Measurements from ENCODE around the gene ARRDC4. TPM values are rescaled to one million over a fixed set of nuclear protein-coding genes. Genes with fewer than 3 reads are reported as not detected.

ARRDC4 gene
- polyA plus RNA-seq, 6 donors from 2014 or later = 1.7 to 16.4 (median 4.3) TPM

- no peak for ATAC-seq (ENCODE audit: low read depth in 2 of 2)
- Mint-ChIP-seq H3K9me3 (peaks cover 0 to under 1% (median 0%) of the 10 kb centered on the region in 7 donors), H3K27ac (no peak overlapping the region), H3K27me3 (no peaks in the 10 kb centered on the region), H3K36me3 (peaks cover 0 to 4% of the 10 kb centered on the region in 2 donors), H3K4me3 (no peak overlapping the region), H3K4me1 (peaks cover 7 to 9% (median 7%) of the 10 kb centered on the region in 3 donors)
- no peak for DNase-seq
Measured at GRCh38 chr15:97993310-97993738, 32.8 kb downstream of the ARRDC4 start.

- Mint-ChIP-seq H3K4me3 (no peak overlapping the region), H3K4me1 (peaks cover 7 to 9% (median 7%) of the 10 kb centered on the region in 3 donors), H3K27ac (no peak overlapping the region), H3K27me3 (no peaks in the 10 kb centered on the region), H3K36me3 (peaks cover 0 to 4% of the 10 kb centered on the region in 2 donors), H3K9me3 (no peaks in the 10 kb centered on the region)
- DNase-seq (no peak), ATAC-seq (ENCODE audit: low read depth in 2 of 2) (no peak)
Measured at GRCh38 chr15:97994236-97994635, 33.7 kb downstream of the ARRDC4 start.

GRCh38 chr15:97995192-97995591 is 34.7 kb downstream of the ARRDC4 start:
- H3K4me1 Mint-ChIP-seq = peaks cover 7 to 9% (median 7%) of the 10 kb centered on the region in 3 donors
- DNase-seq (no peak), ATAC-seq (ENCODE audit: low read depth in 2 of 2) (no peak)
- no peaks in the 10 kb centered on the region for H3K27me3 Mint-ChIP-seq
- no peak overlapping the region for H3K27ac Mint-ChIP-seq
- no peaks in the 10 kb centered on the region for H3K9me3 Mint-ChIP-seq
- no peak overlapping the region for H3K4me3 Mint-ChIP-seq
- H3K36me3 Mint-ChIP-seq = peaks cover 0 to 4% of the 10 kb centered on the region in 2 donors

- Mint-ChIP-seq H3K36me3 (no peaks in the 10 kb centered on the region), H3K4me1 (peaks cover 7 to 9% (median 7%) of the 10 kb centered on the region in 3 donors), H3K4me3 (no peak overlapping the region), H3K27me3 (no peaks in the 10 kb centered on the region), H3K27ac (peak overlapping the region in 3 of 6 donors; percentile 0 to 52 (median 3)), H3K9me3 (no peaks in the 10 kb centered on the region)
- no peak for ATAC-seq (ENCODE audit: low read depth in 2 of 2)
- peak; percentile 3 for DNase-seq
Measured at GRCh38 chr15:97995881-97996603, 35.5 kb downstream of the ARRDC4 start.

GRCh38 chr15:97998307-97999071 is 38.0 kb downstream of the ARRDC4 start:
- peaks cover 7 to 9% (median 7%) of the 10 kb centered on the region in 3 donors for H3K4me1 Mint-ChIP-seq
- H3K9me3 Mint-ChIP-seq = no peaks in the 10 kb centered on the region
- no peak overlapping the region for H3K27ac Mint-ChIP-seq
- no peaks in the 10 kb centered on the region for H3K27me3 Mint-ChIP-seq
- ATAC-seq (ENCODE audit: low read depth in 2 of 2) (no peak), DNase-seq (no peak)
- H3K36me3 Mint-ChIP-seq = no peaks in the 10 kb centered on the region
- H3K4me3 Mint-ChIP-seq = no peak overlapping the region

- no peak for ATAC-seq (ENCODE audit: low read depth in 2 of 2)
Measured at GRCh38 chr15:98000249-98001203, 40.0 kb downstream of the ARRDC4 start.

GRCh38 chr15:98001663-98002194 is 41.2 kb downstream of the ARRDC4 start:
- no peak for DNase-seq
- Mint-ChIP-seq H3K27me3 (no peaks in the 10 kb centered on the region), H3K9me3 (no peaks in the 10 kb centered on the region), H3K36me3 (no peaks in the 10 kb centered on the region), H3K27ac (no peak overlapping the region), H3K4me3 (no peak overlapping the region), H3K4me1 (no peaks in the 10 kb centered on the region)
- ATAC-seq (ENCODE audit: low read depth in 2 of 2) = no peak

More at GRCh38 chr15:98000249-98001203, 40.0 kb downstream of the ARRDC4 start:
- Mint-ChIP-seq H3K36me3 (no peaks in the 10 kb centered on the region), H3K9me3 (no peaks in the 10 kb centered on the region), H3K27ac (no peak overlapping the region), H3K4me1 (peaks cover 7% of the 10 kb centered on the region in 3 donors), H3K27me3 (no peaks in the 10 kb centered on the region), H3K4me3 (no peak overlapping the region)
- no peak for DNase-seq

GRCh38 chr15:98002419-98002818 is 41.9 kb downstream of the ARRDC4 start:
- Mint-ChIP-seq H3K27me3 (no peaks in the 10 kb centered on the region), H3K9me3 (no peaks in the 10 kb centered on the region), H3K4me3 (no peak overlapping the region), H3K27ac (no peak overlapping the region), H3K36me3 (no peaks in the 10 kb centered on the region), H3K4me1 (no peaks in the 10 kb centered on the region)
- DNase-seq (no peak), ATAC-seq (ENCODE audit: low read depth in 2 of 2) (no peak)

GRCh38 chr15:98002866-98003265 is 42.4 kb downstream of the ARRDC4 start:
- Mint-ChIP-seq H3K36me3 (no peaks in the 10 kb centered on the region), H3K9me3 (no peaks in the 10 kb centered on the region), H3K4me3 (no peak overlapping the region), H3K27ac (no peak overlapping the region), H3K27me3 (no peaks in the 10 kb centered on the region), H3K4me1 (no peaks in the 10 kb centered on the region)
- DNase-seq = no peak
- ATAC-seq (ENCODE audit: low read depth in 2 of 2) = no peak

- H3K4me1 Mint-ChIP-seq = no peaks in the 10 kb centered on the region
- DNase-seq = no peak
- no peaks in the 10 kb centered on the region for H3K9me3 Mint-ChIP-seq
- no peak for ATAC-seq (ENCODE audit: low read depth in 2 of 2)
- no peaks in the 10 kb centered on the region for H3K36me3 Mint-ChIP-seq
- no peaks in the 10 kb centered on the region for H3K27me3 Mint-ChIP-seq
- no peak overlapping the region for H3K4me3 Mint-ChIP-seq
- H3K27ac Mint-ChIP-seq = no peak overlapping the region
Measured at GRCh38 chr15:98003518-98003917, 43.0 kb downstream of the ARRDC4 start.

- H3K27me3 Mint-ChIP-seq = no peaks in the 10 kb centered on the region
- no peak for ATAC-seq (ENCODE audit: low read depth in 2 of 2)
- DNase-seq = no peak
- no peaks in the 10 kb centered on the region for H3K4me1 Mint-ChIP-seq
- no peak overlapping the region for H3K27ac Mint-ChIP-seq
- H3K9me3 Mint-ChIP-seq = no peaks in the 10 kb centered on the region
- no peak overlapping the region for H3K4me3 Mint-ChIP-seq
- H3K36me3 Mint-ChIP-seq = no peaks in the 10 kb centered on the region
Measured at GRCh38 chr15:98003996-98004395, 43.5 kb downstream of the ARRDC4 start.

GRCh38 chr15:98005659-98006058 is 45.2 kb downstream of the ARRDC4 start:
- H3K27me3 Mint-ChIP-seq = peaks cover 0 to 8% (median 2%) of the 10 kb centered on the region in 3 donors
- ATAC-seq (ENCODE audit: low read depth in 2 of 2) (no peak), DNase-seq (no peak)
- H3K27ac Mint-ChIP-seq = no peak overlapping the region
- H3K4me1 Mint-ChIP-seq = peaks cover 0 to 6% (median 0%) of the 10 kb centered on the region in 3 donors
- no peak overlapping the region for H3K4me3 Mint-ChIP-seq
- H3K9me3 Mint-ChIP-seq = no peaks in the 10 kb centered on the region
- H3K36me3 Mint-ChIP-seq = no peaks in the 10 kb centered on the region

GRCh38 chr15:98009169-98009568 is 48.7 kb downstream of the ARRDC4 start:
- peaks cover 6 to 12% (median 10%) of the 10 kb centered on the region in 3 donors for H3K27me3 Mint-ChIP-seq
- no peak overlapping the region for H3K27ac Mint-ChIP-seq
- H3K9me3 Mint-ChIP-seq = no peaks in the 10 kb centered on the region
- DNase-seq (no peak), ATAC-seq (ENCODE audit: low read depth in 2 of 2) (no peak)
- no peak overlapping the region for H3K4me3 Mint-ChIP-seq
- peaks cover 0 to 12% (median 0%) of the 10 kb centered on the region in 3 donors for H3K4me1 Mint-ChIP-seq
- no peaks in the 10 kb centered on the region for H3K36me3 Mint-ChIP-seq
